Activated naive CD4-positive, alpha-beta T cell treated with Interleukin-2 at 50 U/mL for 16 hours (primary cell): Measurements from ENCODE around the gene SMIM44.

Experiments used
- DNase-seq: peaks from one replicate; pipeline ENCODE4 v3.0.0-alpha.2; 2020

The SMIM44 gene

DNA sequence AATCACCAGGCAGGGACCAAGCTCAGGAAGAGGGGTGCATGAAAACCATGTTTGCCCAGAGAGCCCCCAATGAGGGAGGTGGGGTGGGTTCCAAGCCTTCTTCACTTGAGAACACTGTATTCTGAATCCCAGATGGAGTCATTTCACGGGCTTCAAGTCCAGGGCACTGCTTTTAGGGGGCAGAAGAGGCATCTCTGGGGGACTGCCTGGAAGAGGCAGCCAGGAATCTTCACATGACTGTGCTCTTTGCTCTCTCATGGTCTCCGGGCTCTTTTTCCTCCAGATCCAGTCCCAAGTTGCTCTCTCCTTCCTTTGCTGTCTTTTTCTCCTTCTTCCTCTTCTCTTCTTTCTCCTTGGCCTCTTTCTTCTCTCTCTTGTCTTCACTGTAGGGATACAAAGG lies 8.6 kb downstream of the SMIM44 start:
- DNase-seq = no peak

DNA sequence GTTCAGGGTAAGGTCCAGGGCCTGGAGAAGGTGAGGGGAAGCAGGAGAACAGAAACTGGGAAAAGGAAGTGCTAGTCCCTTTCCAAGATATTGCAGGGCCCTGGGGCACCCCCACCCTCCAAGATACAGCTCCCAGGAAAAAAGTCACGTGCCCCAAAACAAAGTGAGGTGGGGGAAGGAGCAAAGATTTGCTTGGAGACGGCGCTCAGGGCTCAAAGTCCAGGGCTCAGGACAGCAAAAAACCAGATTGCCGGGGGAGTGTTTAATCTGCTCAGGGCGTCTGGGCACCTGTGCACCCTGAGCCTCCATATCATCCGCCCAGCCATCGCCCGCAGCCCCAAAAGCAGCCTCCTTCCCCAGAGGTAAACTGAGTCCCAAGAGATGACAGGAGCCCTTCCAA lies 9.2 kb downstream of the SMIM44 start:
- no peak for DNase-seq

DNA sequence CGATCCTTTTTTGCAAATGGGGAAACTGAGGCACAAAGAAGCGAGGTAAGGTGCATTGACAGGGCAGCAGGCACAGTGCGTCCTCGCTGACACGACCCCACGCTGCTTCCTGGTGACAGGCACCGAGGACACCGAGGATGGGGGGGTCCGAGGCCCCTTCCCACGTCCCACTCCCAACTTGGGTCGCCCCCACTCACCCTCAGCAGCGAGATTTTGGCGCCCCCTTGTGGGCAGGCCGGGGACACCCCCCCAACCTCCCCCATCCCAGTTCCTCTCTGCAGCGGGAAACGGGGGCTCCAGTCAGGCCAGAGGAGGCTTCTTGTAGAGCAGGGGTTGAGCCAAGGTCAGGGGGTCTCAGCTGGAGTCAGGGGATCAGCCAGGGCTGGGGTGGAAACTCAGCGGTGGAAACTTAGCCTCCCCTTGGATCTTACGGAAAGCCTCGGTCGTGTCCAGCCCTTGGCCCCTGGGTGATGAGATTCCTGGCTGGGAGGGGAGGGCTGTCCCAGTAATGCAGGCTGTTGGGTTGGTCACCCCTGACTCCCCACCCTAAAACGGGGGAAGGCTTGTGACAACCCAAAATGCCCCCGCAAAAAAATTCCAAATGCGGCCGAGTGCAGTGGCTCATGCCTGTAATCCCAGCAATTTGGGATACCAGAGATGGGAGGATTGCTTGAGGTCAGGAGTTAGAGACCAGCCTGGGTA lies 11.1 kb downstream of the SMIM44 start:
- DNase-seq = peak; percentile 46

DNA sequence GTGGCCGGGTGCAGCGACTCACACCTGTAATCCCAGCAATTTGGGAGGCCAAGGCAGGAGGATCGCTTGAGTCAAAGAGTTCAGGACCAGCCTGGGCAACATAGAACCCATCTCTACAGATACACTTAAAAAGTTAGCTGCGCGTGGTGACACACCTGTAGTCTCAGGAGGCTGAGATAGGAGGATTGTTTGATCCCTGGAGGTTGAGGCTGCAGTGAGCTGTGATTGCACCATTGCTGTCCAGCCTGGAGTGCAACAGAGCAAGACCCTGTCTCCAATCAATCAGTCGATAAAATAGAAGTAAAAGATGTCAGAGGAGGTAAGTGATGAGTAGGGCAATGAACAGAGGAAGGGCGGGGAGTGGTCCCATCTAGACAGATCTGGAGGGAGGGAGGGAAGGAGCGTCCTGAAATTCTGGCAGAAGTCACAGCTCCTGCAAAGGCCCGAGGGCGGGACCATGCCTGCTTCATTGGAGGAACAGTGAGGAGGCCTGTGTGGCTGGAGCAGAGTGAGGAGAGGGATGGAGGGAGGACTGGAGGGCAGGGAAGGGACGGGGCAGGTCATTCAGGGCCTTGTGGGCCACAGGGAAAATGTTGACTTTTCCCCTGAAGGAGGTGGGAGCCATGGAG lies 12.6 kb downstream of the SMIM44 start:
- no peak for DNase-seq

DNA sequence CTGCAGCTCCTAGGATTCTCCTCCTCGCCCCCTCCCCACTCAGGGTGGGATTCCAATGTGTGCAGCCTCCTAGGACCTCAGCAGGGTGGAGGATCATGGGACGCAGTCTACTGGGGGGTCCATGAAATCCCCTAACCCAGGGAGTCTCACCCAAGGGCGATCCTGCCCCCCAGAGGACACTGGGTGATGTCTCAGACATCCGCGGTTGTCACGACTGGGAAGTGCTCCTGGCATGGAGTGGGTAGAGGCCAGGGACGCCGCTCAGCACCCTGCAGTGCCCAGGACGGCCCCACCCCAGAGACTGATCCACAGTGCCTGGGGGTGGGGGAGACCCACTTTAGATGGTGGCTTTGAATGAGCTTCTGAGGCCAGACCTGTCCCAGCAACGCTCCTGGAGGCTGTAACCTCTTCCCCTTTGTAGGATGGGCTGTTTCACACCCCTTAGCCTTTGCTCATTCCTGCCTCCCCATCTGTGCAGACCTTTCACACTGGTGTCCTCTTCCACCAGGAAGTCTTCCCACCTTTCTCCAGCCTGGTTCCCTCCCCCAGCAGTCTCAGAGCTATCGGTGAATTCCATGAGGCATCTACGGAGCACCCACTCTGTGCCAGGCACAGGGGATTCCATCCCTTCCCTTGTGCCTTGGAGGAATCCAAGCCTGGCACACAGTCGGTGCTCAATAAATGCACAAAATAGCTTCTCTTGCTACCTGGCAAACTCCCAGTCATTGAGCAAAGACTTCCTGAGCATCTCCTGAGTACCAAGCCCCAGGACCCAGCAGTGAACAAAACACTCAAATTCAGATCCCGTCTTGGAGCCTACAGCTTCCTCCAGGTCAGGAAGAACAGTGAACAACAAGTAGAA lies 13.4 kb downstream of the SMIM44 start:
- no peak for DNase-seq

DNA sequence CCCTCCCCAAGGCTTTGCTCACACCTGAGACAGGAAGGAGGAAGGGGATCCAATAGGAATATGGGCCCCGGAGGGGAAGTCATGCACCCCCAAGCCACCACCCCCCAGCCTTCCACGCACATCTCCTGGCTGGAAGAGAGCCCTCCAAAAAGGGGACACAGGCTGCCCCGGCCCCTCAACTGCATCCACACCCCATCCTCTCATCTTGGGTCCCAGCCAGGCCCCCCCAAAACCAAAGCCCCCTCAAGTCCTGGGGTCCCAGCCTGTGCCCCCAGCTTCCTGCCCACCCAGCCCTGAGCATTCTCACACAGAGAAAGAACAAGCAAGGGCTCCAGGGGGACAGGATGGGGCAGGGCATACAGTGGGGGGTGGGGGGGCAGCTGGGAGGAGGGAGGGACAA lies 15.0 kb downstream of the SMIM44 start:
- no peak for DNase-seq

DNA sequence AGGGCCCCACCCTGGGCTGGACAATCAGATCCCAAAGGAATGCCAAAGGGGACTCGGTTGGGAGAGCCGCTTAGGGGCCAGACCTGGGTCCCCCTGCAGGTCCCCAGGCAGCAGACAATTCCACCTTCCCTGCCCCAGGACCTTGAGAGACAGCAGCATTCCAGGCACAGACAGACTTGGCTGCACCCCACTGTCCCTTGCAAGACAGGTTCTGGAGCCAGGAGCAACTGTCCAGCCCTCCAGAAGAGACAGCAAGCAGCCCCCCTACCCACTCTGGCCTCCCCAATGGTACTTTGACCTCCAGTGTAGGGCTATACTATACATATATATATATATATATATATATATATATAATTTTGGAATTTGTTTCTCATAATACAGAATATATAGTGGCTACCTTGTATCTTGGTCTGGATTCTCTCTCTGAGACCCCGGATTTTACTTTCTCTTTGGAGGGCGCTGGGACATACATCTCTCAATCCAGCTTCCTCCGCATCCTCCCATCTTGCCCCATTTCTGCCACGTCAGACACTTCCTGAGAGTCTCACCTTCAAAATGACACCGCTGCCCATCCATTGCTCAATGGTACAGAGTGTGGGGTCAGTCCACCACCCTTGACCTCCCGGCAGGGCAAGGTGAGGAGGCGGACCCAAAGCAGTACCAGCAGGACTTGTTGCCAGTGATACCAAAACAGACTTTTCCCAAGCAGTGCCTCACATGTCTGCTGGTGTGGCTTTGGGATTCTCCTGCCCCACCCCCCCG lies 15.6 kb downstream of the SMIM44 start:
- no peak for DNase-seq

DNA sequence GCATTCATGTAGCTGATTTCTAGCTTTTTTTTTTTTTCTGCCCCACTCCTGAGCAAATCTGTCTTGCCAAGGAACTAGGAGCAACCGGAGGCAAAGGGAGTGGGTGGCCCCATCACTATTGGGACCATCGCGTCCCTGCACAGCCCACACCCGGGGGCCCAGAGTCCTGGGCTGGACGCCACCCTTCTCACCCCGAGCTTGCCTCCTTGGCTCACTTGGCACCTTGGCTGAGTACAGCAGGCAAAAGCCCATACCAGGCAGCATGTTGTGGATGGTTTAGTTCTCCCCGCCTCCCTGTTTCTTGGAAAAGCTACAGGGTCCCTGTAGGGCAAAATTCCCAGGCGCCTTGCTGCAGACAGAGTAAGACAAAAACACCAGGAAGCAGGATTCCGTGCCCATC lies 16.6 kb downstream of the SMIM44 start:
- no peak for DNase-seq

DNA sequence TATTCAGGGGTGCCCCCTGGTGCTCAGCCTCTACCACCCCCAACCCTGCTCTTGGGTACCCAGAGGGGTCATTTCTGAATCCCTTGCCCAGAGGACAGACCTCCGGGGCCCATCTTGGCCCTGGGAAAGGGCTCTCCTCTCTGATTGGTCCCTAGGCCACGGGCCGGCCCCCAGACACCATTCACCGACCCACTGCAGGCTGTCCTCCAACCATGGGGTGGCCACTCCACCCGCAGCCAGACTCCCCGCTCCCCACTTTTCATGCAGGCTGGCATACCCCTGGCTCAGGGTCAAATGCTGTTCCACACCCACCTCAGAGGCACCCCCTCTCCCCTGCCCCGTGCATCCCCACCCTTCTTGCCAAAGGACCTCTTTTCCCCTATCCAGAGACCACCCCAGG lies 17.7 kb downstream of the SMIM44 start:
- DNase-seq = no peak

DNA sequence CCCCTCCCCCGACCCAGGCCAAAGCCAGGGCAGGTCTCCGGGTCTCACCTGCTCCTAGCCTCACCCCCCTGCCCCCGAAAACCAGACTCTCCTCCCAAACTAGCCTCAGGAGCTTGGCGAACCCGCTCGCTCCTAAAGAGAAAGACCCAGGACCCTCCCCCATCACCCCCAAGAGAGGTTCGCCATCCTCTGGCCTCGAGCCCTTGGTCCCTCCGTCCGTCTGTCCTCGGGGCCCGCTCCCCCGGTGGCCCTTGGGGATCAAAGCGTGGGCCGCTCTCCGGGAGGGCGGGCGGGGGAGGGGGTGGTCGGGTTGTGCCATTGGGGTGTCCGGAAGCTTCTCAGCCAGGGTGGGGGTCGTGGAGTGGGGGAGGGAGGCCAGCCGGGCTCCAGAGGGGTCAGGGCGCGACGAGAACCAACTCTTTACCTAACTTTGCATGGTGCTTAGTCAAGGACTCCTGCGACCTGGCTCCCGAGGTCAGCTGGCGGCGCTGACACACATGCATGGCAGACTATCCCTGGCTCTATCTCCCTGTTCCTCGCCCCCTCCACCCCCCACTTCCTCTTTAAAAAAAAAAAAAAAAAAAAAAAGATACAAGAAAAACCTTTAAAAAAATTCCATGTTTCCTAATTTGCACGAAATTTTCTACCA lies 18.5 kb downstream of the SMIM44 start:
- no peak for DNase-seq

DNA sequence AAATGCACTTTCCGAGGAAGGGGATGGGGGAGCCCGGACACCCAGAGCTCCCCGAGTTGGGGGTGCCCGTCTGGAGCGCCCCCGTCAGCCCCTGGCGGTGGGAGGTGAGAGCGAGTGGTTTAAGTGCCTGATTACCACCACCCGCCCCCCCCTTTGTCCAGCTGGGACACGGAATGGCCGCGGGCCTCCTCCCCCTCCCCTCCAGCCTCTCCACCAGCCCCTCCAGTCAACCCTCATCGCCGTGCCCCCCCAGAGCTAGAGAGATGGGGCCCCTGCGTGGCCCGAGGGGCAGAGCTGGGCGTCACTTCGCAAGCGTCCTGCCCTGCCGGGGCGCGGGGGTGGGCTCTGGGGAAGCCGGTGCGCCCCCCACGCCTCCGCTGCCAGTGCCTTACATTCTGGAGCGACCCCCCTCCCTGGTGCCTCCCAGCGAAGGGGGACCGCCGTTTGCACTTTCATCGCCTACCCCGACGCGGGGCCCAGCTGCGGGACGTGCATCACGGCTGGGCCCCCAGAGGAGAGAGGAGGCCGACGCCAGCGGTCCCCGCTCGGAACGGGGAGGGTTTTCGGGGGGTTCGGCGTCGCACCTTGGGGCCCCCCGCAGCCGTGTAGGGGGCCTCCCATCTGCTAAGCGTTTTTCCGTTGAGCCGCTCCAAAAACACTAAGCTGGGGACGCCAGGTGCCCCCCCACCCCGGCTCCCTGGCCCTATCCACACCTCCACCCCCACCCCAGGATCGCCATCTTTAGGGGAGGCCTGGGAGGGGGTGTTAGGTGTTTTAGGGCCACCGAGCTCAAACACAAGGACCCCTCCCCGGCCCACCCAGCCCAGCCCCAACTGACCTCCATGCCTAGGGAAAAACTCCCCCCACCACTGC lies 19.3 kb downstream of the SMIM44 start:
- DNase-seq = no peak

DNA sequence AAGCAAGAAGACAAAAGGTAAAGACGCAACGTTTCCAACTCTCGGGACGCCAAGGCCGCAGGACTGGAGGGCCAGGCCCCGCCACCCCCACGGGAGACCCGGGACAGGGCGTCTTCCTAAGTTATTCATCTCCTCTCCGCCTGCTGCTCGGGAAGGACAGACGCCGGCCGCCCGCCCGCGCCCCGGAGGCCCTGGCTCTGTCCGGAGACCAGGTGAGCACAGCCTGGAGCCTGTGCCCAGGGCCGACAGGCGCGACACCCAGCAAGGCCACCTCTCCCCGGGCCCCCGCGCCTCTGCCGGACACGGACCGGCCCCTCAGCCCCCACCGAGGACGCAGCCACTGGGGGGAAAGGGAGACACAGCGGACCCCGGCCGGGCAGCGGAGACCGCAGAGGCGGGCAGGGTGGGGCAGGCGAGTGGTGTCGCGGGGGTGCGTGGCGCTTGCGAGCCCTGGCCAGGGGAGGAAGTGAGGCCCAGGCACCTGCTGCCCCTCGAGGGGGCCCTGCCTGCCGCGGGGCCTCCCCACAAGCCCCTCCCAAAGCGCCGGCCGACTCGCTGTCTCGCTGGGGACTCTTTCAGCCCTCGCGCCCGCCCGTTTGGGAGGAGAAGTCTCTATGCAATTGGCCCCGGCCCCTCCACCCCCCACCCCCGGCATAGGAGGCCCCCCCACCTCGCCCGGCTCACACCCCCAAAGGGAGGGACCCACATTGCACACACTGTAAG lies 20.1 kb downstream of the SMIM44 start:
- no peak for DNase-seq

DNA sequence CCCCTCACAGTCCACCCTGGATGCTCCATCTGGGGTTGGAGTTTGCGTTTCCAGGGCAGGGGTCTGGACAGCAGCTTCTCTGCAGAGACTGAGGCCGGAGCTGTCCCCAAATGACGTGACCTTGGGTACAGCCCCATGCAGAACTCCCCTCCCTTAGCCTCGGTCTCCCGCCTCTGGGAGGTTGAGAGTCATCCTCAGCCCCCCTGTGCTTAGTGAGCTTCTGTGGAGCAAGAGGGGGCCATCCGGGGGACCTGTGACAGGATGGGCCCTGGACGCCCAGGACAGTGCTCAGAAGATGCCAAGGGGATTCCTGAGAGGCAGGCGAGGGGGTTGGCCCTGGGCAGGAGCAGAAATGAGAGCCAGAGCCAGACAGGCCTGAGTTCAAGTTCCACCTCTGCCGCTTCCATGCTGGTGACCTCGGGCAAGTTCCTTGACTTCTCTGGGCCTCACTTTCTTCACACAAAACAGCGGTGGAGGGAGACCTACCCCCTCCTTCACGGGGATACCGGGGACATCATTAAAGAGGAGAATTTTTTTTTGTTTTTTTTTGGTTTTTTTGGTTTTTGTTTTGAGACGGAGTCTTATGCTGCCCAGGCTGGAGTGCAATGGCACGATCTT lies 23.2 kb downstream of the SMIM44 start:
- DNase-seq = no peak

DNA sequence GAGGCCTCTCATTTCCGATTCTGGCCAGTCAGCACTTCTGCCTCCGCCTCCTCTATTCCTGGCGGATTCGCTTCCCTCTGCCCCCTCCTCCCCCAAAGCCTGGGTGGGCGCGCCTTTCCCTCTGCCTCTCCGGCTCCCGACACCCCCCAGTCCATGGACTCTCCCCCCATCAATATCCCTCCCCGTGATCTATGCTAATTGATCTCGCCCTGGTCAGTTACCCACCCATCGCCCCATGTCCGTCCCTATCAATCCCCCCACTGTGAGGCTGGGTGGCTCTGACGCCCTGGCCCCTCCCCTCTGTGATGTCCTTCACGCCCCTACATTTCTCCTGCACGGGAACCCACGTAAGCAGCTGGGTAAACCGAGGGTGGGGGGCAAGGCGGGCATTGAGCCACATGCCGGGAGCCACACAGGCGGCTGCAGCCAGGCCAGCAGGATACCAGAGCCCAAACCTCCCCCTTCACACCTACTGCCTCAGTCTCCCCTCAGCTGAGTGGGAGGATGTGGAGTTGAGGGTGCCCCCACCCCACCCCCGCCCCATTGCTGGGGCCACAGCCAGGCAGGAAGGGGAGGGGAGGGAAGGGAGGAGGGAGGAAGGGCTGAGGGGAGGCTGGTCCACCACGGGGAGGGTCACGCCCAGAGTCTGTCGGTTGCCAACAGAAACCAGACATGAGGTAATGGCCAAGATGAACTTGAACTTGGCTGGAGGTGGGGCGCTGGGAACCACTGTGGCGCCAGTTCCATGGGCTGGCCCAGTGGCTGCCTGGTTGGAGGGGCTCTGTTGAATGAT lies 24.0 kb downstream of the SMIM44 start:
- no peak for DNase-seq

DNA sequence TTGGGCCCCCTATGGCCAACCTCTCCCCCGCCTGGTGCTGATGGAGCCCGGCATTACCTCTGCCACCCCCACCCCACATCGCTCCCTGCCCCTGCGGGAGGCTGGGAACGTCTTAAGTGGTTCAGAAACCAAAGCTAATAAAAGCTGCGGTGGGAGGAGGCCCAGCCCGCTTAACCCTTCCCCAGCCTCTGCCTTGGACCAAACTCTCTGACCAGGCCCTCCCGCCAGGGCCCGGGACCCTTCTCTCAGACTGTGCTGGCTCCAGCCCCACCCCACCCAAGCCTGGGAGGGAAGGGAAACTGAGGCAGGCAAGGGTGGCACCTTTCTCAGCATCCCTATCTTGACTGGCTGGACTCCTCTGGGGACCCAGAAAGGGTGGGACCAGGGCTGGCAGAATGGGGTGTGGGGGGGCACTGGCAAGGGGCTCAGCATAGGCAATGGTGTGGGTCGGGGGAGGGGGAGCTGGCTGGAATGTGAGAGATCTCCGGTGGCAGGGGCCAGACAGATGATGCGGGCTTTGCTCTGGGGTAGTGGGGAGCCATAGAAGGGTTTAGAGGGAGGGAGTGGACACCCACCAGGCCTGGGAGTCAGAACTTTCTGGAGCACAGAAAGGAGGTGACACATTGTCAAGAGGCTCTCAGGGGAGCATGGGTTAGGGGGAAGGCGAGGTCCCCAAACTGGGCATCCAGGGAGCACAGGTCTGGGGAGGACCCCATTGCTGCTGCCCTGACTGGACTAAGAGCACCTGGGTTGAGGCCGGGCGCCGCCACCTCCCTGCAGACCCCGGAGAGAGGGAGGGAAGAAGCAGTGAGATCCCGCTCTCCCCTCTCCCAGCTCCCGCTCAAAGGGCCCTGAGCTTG lies 24.8 kb downstream of the SMIM44 start:
- no peak for DNase-seq

DNA sequence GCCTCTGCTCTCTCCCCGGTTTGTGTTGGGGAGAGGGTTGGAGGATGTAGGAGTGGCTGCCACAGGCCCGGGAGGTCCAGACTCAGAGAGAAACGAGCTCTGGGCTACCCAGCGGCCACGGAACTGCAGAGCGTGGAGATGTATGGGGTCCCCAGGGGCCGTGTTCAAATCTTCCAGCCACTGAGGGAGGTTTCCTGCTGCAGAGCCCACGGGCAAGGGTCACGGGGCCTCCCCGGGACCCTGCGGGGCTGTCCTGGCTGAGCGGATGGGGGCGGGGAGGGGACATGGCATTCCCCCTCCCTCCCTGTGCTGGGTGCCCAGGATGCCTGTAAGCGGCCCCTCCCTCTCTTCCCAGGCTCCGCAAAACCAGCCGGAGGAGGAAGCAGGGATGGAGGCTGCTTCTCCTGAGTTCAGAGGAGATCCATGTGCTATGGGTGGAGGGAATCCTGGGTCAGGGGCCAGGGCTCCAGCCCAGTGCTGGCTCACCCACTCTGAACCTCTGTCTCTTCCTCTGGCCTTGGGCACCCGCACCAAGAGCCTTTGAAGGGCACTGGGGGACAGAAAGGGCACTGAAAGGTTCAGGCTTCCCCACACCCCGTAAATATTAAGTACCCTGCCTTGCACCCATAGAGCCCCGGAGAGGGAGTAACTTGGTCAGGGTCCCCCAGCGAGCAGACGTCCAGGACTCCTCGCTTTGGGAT lies 25.6 kb downstream of the SMIM44 start:
- DNase-seq = no peak

DNA sequence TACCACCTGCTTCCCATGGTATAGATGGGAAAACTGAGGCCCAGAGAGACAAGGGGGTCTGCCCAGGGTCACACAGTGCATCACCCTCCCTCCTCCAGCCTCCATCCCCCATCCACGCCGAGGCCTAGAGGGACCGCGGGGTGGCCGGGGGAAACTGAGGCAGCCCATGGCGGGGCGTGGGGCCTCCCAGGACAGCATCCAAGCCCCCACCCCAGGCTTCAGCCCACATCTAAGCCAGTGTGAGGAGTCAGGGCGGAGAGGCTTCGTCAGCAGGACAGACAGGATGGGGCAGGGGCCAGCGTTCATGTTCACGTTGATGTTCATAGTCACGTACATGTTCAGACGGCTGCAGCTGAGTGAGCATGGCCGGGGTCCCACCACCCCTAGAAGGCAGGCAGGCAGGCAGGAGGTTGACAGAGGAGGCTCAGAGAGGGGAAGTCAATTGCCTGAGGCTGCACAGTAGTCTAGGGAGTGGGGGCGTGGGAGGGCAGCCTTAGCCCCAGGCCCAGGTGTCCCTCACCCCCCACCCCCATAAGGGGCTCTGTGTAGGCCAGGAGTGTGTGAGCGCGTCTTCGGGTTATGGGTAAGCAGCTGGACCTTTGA lies 26.2 kb downstream of the SMIM44 start:
- no peak for DNase-seq
